Brain microvascular endothelial cell (primary cell): ENCODE measurements around the gene AHNAK2.
A peak's percentile ranks its signal among the peaks of the same experiment; 100 is the strongest.

Source experiments
- DNase-seq: peaks from one replicate; pipeline ENCODE4 v3.0.0-alpha.2; 2020
- H3K27ac ChIP-seq: fragments of 250-450 bp; sonication (Bioruptor Pico); 2 replicates; pipeline ENCODE4 v1.5.1; 2020; ENCODE audit warnings: mild to moderate bottlenecking, moderate library complexity
- H3K27me3 ChIP-seq: fragments of 250-450 bp; sonication (Bioruptor Pico); replicated peaks from 2 replicates; pipeline ENCODE4 v1.5.1; 2020; ENCODE audit warnings: mild to moderate bottlenecking
- H3K36me3 ChIP-seq: fragments of 250-450 bp; sonication (Bioruptor Pico); replicated peaks from 2 replicates; pipeline ENCODE4 v1.5.1; 2020; ENCODE audit warnings: mild to moderate bottlenecking
- H3K4me3 ChIP-seq: 2 replicates; pipeline ENCODE4 v1.5.1; 2011; ENCODE audit warnings: low read depth, mild to moderate bottlenecking, control low read depth, low read length, moderate library complexity
- CTCF ChIP-seq: IDR thresholded peaks from 2 replicates; pipeline ENCODE4 v1.5.1; 2011; ENCODE audit warnings: low read depth, mild to moderate bottlenecking, moderate library complexity, low read length, control low read depth, inconsistent platforms; ENCODE audit errors: missing control alignments
- in situ Hi-C: cut with HindIII; loops from 2 replicates; pipeline ENCODE4 v1.10.0; 2017; ENCODE audit warnings: low sequenced_read_pairs, low pct_ligation_motif_present

Gene AHNAK2

DNA sequence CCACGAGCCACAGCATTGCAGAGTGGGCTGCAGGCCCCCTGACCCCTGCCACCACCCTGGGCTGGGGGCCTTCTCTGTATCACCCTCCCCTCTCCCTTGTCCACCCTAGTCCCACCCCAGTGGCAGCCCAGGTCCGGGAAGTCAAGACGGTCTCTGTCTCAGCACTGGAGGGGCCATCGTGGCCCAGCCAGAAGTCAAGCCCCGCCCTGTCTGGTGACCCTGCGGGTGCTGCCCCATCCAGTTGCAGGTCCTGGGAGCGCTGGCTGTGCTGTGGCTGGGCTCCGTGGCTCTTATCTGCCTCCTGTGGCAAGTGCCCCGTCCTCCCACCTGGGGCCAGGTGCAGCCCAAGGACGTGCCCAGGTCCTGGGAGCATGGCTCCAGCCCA is 50.8 kb downstream of the AHNAK2 start:
- no peak for TF ChIP-seq CTCF
- Histone ChIP-seq H3K4me3 (no peak overlapping the region), H3K27me3 (peaks cover 17% of the 10 kb centered on the region), H3K27ac (no peak overlapping the region), H3K36me3 (no peaks in the 10 kb centered on the region)
- in situ Hi-C loops: no loop called here
- no peak for DNase-seq

GRCh38 chr14:104926619-104927431 is 51.3 kb downstream of the AHNAK2 start:
- Histone ChIP-seq H3K27me3 (peaks cover 12% of the 10 kb centered on the region), H3K36me3 (no peaks in the 10 kb centered on the region), H3K27ac (no peak overlapping the region), H3K4me3 (no peak overlapping the region)
- DNase-seq: no peak
- peak; percentile 12 for TF ChIP-seq CTCF
- in situ Hi-C loops: no loop called here

DNA sequence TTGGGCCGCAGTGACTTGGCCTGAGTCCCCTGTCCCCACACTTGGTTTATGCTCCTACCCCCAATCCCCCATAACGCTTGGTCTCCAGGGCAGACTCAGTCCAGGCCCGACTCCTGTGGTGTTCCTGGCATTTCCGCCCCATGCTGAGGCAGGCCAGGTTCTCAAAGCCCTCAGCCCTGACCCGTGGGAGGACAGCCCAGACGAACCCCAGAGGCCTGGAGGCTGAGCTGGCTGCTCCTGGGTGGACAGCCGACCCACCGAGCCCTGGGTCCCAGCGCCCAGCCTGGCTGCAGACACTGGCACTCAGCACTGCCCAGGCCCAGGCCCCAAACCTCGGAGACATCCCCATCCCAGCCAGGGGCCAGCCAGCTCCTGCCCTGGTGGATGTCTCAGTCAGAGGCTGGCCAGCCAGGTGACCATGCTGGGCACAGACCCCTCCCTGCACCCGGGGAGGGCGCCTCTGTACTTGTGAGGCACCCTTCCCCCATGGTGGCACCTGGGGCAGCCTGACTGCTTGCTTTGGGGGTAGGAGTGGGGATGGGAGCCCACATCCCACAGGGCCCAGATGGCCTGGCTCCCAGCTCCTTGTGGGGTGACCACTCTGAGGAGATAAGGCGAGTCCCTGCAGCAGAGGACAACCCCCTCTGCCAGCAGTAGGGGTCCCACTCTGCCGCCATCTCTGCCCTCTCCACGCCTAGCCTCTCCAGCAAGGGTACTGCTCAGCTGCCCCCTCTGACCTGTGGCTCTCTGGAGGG is 52.1 kb downstream of the AHNAK2 start:
- H3K4me3 ChIP-seq: no peak overlapping the region
- no peak overlapping the region for H3K27ac ChIP-seq
- DNase-seq: peak; percentile 12
- no peaks in the 10 kb centered on the region for H3K36me3 ChIP-seq
- H3K27me3 ChIP-seq: peaks cover 4% of the 10 kb centered on the region
- in situ Hi-C loops: no loop called here
- TF ChIP-seq CTCF: no peak

- Histone ChIP-seq H3K27me3 (no peaks in the 10 kb centered on the region), H3K27ac (no peak overlapping the region), H3K4me3 (no peak overlapping the region), H3K36me3 (no peaks in the 10 kb centered on the region)
- no peak for DNase-seq
- in situ Hi-C loops: no loop called here
- no peak for TF ChIP-seq CTCF
These were observed 52.8 kb downstream of the AHNAK2 start for GRCh38 chr14:104925214-104925854.

DNA sequence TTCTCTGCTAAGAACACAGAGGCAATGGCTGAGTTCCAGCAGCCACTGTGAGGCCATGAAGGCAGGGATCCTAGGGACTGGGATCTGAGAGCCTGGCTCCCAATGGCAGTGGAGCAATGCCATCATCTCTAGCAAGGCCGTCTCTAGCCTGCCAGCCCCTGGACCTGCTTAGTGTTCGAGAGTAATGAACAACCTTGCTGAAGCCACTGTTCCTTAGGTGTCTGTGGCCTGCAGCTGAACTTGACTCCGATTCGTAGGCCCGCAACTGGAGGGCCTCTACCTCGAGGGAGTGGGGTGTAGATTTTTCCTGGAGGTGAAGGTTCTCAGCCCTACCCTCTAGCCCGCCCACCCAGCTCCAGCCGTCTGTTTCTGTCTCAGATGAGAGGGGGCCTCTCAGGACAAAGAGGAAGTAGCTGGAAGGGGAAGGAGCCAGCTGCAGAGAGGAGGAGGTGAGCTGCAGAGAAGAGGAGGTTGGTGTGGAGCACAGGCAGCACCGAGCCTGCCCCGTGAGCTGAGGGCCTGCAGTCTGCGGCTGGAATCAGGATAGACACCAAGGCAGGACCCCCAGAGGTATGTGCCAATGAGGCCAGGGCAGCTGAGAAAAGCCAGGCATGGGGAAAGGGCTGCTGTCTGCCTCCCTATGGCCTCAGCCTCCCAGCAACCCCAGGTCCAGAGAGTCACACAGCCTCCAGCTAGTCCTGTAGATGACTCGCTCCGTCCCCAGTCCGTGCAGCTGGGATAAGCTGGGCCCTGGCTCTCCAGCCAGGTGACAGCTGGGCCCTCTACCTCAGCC is 53.6 kb downstream of the AHNAK2 start, which contains the start of gene PLD4:
PLD4 (plus strand) TSS at position 459 of the 793 bp plus-strand sequence. CDS start 2,262 bp downstream, outside the sequence.
- in situ Hi-C loops: no loop called here
- Histone ChIP-seq H3K27ac (no peak within 1 kb of the TSS), H3K27me3 (no peaks in the 10 kb centered on the region), H3K36me3 (no peaks in the 10 kb centered on the region), H3K4me3 (no peak within 1 kb of the TSS)
- no peak for TF ChIP-seq CTCF
- DNase-seq: no peak
